HepG2 (cell line): Measurements from ENCODE around the gene GFPT1. TPM values are rescaled to one million over a fixed set of nuclear protein-coding genes. Genes with fewer than 3 reads are reported as not detected.

ENCODE experiments used
- AKAP8 ChIP-seq: sonication (generic); formaldehyde crosslinking; IDR thresholded peaks from 2 replicates; pipeline ENCODE4 v1.5.1; 2020; ENCODE audit warnings: mild to moderate bottlenecking, missing genetic modification reagents
- HDAC2 ChIP-seq: sonication (generic); formaldehyde crosslinking; IDR thresholded peaks from 2 replicates; pipeline ENCODE4 v1.4.0; 2020; ENCODE audit warnings: missing genetic modification reagents
- IRF2 ChIP-seq: IDR thresholded peaks from 2 replicates; pipeline ENCODE4 v1.6.1; 2018; ENCODE audit warnings: missing genetic modification reagents, missing compliant biosample characterization
- KDM1A ChIP-seq: IDR thresholded peaks from 2 replicates; pipeline ENCODE4 v1.6.1; 2016; ENCODE audit warnings: missing compliant biosample characterization
- KDM3A ChIP-seq: IDR thresholded peaks from 2 replicates; pipeline ENCODE4 v1.6.1; 2018; ENCODE audit warnings: low read depth, missing compliant biosample characterization
- MIXL1 ChIP-seq: IDR thresholded peaks from 2 replicates; pipeline ENCODE4 v1.6.1; 2016
- NFE2L1 ChIP-seq: sonication (generic); formaldehyde crosslinking; IDR thresholded peaks from 2 replicates; pipeline ENCODE4 v1.4.0; 2020; ENCODE audit warnings: missing genetic modification reagents, mild to moderate bottlenecking, borderline replicate concordance
- NFKB2 ChIP-seq: sonication (generic); formaldehyde crosslinking; IDR thresholded peaks from 2 replicates; pipeline ENCODE4 v1.4.0; 2020; ENCODE audit warnings: missing genetic modification reagents, borderline replicate concordance
- PRPF4 ChIP-seq: fragments of 200-400 bp; formaldehyde crosslinking; IDR thresholded peaks from 2 replicates; pipeline ENCODE4 v1.6.1; 2016; ENCODE audit warnings: low read length, low read depth; ENCODE audit not compliant: poor library complexity, severe bottlenecking
- SALL1 ChIP-seq: sonication (generic); formaldehyde crosslinking; IDR thresholded peaks from 2 replicates; pipeline ENCODE4 v1.8.0; 2022; ENCODE audit warnings: mild to moderate bottlenecking, missing genetic modification reagents
- SATB2 ChIP-seq: sonication (generic); formaldehyde crosslinking; IDR thresholded peaks from 2 replicates; pipeline ENCODE4 v1.5.0; 2020; ENCODE audit warnings: missing genetic modification reagents
- SOX13 ChIP-seq, 3 experiments: fragments of 450-650 bp in 1 of 3; sonication (generic) in 1 of 3; formaldehyde crosslinking in 1 of 3; IDR thresholded peaks in 2 of 3; conservative IDR thresholded peaks in 1 of 3; 2 replicates each; pipeline versions ENCODE4 v1.5.0 to v1.6.1; 2016 to 2020; ENCODE audit warnings: antibody characterized with exemption in 1 of 3, mild to moderate bottlenecking in 1 of 3, missing compliant biosample characterization in 1 of 3, missing genetic modification reagents in 1 of 3, moderate library complexity in 1 of 3
- TBX2 ChIP-seq: sonication (generic); formaldehyde crosslinking; IDR thresholded peaks from 2 replicates; pipeline ENCODE4 v1.5.0; 2020; ENCODE audit warnings: missing genetic modification reagents, mild to moderate bottlenecking, borderline replicate concordance
- ZBTB42 ChIP-seq: sonication (generic); formaldehyde crosslinking; IDR thresholded peaks from 2 replicates; pipeline ENCODE4 v1.5.0; 2020; ENCODE audit warnings: mild to moderate bottlenecking, missing genetic modification reagents
- ZNF24 ChIP-seq: fragments of 450-650 bp; IDR thresholded peaks from 2 replicates; pipeline ENCODE4 v1.6.1; 2017; ENCODE audit warnings: antibody characterized with exemption, mild to moderate bottlenecking
- ZNF557 ChIP-seq: sonication (generic); formaldehyde crosslinking; IDR thresholded peaks from 2 replicates; pipeline ENCODE4 v1.4.0; 2020; ENCODE audit warnings: missing genetic modification reagents
- ZNF713 ChIP-seq: sonication (generic); formaldehyde crosslinking; IDR thresholded peaks from 2 replicates; pipeline ENCODE4 v1.4.0; 2020; ENCODE audit warnings: mild to moderate bottlenecking, missing genetic modification reagents
- ZSCAN29 ChIP-seq: sonication (generic); formaldehyde crosslinking; conservative IDR thresholded peaks from 2 replicates; pipeline ENCODE4 v1.4.0; 2020; ENCODE audit warnings: mild to moderate bottlenecking, missing genetic modification reagents
- polyA plus RNA-seq, 8 experiments: library from polyadenylated mRNA; depleted of rRNA in 3 of 8; stranded (reverse) in 7 of 8; unstranded in 1 of 8; fragments of >200 nt; fragmentation: Illumina TruSeq in 4 of 8; extraction: Trizol in 4 of 8; gene quantifications; 2 replicates each; pipeline versions ENCODE4 v1.2.1 to v1.2.3, GENCODE V29; 2011 to 2016; ENCODE audit warnings: low read depth in 4 of 8, missing spikeins in 1 of 8, mixed read lengths in 1 of 8; ENCODE audit not compliant: insufficient read depth in 1 of 8
- total RNA-seq, 5 experiments: library from RNA; depleted of rRNA; stranded (reverse); fragments of >200 nt; fragmentation: Illumina TruSeq; extraction: Trizol; gene quantifications; 2 replicates each; pipeline ENCODE4 v1.2.3, GENCODE V29; 2016; ENCODE audit warnings: low read depth in 1 of 5
- TF ChIP-seq, protein P1 (sequence below): IDR thresholded peaks from 2 replicates; pipeline ENCODE4 v1.6.1; 2012; ENCODE audit warnings: inconsistent platforms
- TF ChIP-seq, protein P2 (sequence below): sonication (generic); formaldehyde crosslinking; IDR thresholded peaks from 2 replicates; pipeline ENCODE4 v1.5.1; 2020; ENCODE audit warnings: mild to moderate bottlenecking, moderate library complexity, missing genetic modification reagents
- TF ChIP-seq, protein P3 (sequence below): sonication (generic); formaldehyde crosslinking; conservative IDR thresholded peaks from 2 replicates; pipeline ENCODE4 v1.8.0; 2022; ENCODE audit warnings: low read depth, missing genetic modification reagents
- TF ChIP-seq, protein P4 (sequence below): IDR thresholded peaks from 2 replicates; pipeline ENCODE4 v1.6.1; 2016; ENCODE audit warnings: mild to moderate bottlenecking
- TF ChIP-seq, protein P5 (sequence below): sonication (generic); formaldehyde crosslinking; IDR thresholded peaks from 2 replicates; pipeline ENCODE4 v1.8.0; 2022; ENCODE audit warnings: mild to moderate bottlenecking, missing genetic modification reagents, borderline replicate concordance

The GFPT1 gene
- total and polyA plus RNA-seq, 2 of the 13 experiments (the other 11 are each of a cell fraction or from before 2014, with no cell fraction given): 24.0 to 84.9 TPM

DNA sequence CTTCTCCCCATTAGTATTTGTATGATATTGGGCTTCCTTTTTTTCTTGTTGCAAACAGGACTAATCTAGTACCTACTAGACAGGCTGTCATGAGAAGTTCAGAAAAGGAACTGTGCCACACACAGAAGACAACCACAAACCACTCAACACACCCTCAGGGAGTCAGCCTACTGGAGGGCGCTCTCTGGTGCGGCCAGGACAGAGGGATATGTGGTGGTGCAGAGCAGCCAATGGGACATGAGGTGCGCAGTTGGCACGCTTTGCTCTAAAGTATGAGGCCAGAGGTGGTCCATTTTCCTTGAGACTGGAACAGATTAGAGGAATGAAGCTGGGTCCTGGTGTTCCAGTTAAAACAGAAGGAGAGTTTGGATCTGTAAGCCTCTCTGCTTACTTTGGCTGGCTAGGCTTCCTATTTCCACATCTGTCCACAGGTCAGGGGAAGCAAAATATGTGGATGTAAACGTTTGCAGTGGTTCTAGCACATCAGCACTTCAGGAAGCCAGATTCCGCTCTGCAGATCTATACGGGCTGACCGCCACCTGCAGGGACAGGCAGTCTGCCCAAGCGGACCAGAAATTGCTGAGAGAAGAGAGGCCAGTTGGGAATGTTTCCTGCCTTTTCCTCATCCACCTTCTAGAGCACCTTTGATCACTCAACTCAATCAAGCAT lies 114.1 kb downstream of the GFPT1 start (continued):
- TF ChIP-seq ZNF713 (CRISPR knock-in tag) (no peak), KDM3A (CRISPR knock-in tag) (0 out of 2 replicates have a peak, but pooled peaks have one; percentile 52), NFE2L1 (CRISPR knock-in tag) (no peak), TBX2 (CRISPR knock-in tag) (peak; percentile 69; the same call in 1 of the 2 replicates), ZSCAN29 (CRISPR knock-in tag) (peak; percentile 77; the same call in 1 of the 2 replicates), NFKB2 (CRISPR knock-in tag) (peak; percentile 33; the same call in 1 of the 2 replicates), PRPF4 (peak; percentile 19), AKAP8 (CRISPR knock-in tag) (0 out of 2 replicates have a peak, but pooled peaks have one; percentile 47), KDM1A (CRISPR knock-in tag) (peak; percentile 59; the same call in 1 of the 2 replicates), HDAC2 (peak; percentile 86; the same call in 1 of the 2 replicates), SOX13 (IDR thresholded peaks at IDR 0.05) (no peak), SOX13 (CRISPR knock-in tag; conservative IDR thresholded peaks at IDR 0.05 in 1 of 2, IDR thresholded peaks at IDR 0.05 in 1 of 2) (peak in 1 of 2 experiments; percentile 47; a peak in 1 of 4 replicates), IRF2 (CRISPR knock-in tag) (peak; percentile 58; the same call in 1 of the 2 replicates), ZNF24 (no peak), MIXL1 (CRISPR knock-in tag) (peak; percentile 75; the same call in 1 of the 2 replicates), ZNF557 (no peak), ZBTB42 (peak; percentile 99), SATB2 (CRISPR knock-in tag) (no peak), SALL1 (CRISPR knock-in tag) (peak; percentile 93)
- TF ChIP-seq, protein P1, sequence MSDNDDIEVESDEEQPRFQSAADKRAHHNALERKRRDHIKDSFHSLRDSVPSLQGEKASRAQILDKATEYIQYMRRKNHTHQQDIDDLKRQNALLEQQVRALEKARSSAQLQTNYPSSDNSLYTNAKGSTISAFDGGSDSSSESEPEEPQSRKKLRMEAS: 0 out of 2 replicates have a peak, but pooled peaks have one; percentile 30
- TF ChIP-seq, protein P2, sequence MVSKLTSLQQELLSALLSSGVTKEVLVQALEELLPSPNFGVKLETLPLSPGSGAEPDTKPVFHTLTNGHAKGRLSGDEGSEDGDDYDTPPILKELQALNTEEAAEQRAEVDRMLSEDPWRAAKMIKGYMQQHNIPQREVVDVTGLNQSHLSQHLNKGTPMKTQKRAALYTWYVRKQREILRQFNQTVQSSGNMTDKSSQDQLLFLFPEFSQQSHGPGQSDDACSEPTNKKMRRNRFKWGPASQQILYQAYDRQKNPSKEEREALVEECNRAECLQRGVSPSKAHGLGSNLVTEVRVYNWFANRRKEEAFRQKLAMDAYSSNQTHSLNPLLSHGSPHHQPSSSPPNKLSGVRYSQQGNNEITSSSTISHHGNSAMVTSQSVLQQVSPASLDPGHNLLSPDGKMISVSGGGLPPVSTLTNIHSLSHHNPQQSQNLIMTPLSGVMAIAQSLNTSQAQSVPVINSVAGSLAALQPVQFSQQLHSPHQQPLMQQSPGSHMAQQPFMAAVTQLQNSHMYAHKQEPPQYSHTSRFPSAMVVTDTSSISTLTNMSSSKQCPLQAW (CRISPR knock-in tag): 0 out of 2 replicates have a peak, but pooled peaks have one; percentile 47
- TF ChIP-seq, protein P3, sequence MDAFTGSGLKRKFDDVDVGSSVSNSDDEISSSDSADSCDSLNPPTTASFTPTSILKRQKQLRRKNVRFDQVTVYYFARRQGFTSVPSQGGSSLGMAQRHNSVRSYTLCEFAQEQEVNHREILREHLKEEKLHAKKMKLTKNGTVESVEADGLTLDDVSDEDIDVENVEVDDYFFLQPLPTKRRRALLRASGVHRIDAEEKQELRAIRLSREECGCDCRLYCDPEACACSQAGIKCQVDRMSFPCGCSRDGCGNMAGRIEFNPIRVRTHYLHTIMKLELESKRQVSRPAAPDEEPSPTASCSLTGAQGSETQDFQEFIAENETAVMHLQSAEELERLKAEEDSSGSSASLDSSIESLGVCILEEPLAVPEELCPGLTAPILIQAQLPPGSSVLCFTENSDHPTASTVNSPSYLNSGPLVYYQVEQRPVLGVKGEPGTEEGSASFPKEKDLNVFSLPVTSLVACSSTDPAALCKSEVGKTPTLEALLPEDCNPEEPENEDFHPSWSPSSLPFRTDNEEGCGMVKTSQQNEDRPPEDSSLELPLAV: no peak
- TF ChIP-seq, protein P4, sequence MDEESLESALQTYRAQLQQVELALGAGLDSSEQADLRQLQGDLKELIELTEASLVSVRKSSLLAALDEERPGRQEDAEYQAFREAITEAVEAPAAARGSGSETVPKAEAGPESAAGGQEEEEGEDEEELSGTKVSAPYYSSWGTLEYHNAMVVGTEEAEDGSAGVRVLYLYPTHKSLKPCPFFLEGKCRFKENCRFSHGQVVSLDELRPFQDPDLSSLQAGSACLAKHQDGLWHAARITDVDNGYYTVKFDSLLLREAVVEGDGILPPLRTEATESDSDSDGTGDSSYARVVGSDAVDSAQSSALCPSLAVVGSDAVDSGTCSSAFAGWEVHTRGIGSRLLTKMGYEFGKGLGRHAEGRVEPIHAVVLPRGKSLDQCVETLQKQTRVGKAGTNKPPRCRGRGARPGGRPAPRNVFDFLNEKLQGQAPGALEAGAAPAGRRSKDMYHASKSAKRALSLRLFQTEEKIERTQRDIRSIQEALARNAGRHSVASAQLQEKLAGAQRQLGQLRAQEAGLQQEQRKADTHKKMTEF (CRISPR knock-in tag): peak; percentile 69
- TF ChIP-seq, protein P5, sequence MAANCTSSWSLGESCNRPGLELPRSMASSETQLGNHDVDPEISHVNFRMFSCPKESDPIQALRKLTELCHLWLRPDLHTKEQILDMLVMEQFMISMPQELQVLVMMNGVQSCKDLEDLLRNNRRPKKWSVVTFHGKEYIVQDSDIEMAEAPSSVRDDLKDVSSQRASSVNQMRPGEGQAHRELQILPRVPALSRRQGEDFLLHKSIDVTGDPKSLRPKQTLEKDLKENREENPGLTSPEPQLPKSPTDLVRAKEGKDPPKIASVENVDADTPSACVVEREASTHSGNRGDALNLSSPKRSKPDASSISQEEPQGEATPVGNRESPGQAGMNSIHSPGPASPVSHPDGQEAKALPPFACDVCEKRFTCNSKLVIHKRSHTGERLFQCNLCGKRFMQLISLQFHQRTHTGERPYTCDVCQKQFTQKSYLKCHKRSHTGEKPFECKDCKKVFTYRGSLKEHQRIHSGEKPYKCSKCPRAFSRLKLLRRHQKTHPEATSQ: 0 out of 2 replicates have a peak, but pooled peaks have one; percentile 36
